T-helper 2 cell treated with Interferon-gamma antibody and Interleukin-4, amounts not matched to agents 100 ng/mL and 5 ng/mL, for 36 hours (primary cell): ENCODE data around the gene NECTIN3. TPM values are rescaled to one million over a fixed set of nuclear protein-coding genes. Genes with fewer than 3 reads are reported as not detected.

ENCODE experiments used
- intact Hi-C: fragments of 100-400 bp; cut with micrococcal nuclease; formaldehyde crosslinking; loops from one replicate; pipeline ENCODE4 v1.15.1; 2023
- total RNA-seq: library from RNA; stranded (reverse); gene quantifications from 2 replicates; pipeline ENCODE4 v1.2.3, GENCODE V29; 2022

Gene NECTIN3, protein sequence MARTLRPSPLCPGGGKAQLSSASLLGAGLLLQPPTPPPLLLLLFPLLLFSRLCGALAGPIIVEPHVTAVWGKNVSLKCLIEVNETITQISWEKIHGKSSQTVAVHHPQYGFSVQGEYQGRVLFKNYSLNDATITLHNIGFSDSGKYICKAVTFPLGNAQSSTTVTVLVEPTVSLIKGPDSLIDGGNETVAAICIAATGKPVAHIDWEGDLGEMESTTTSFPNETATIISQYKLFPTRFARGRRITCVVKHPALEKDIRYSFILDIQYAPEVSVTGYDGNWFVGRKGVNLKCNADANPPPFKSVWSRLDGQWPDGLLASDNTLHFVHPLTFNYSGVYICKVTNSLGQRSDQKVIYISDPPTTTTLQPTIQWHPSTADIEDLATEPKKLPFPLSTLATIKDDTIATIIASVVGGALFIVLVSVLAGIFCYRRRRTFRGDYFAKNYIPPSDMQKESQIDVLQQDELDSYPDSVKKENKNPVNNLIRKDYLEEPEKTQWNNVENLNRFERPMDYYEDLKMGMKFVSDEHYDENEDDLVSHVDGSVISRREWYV
- 1.3 and 1.5 TPM in 2 replicates for total RNA-seq

- intact Hi-C loops = loop anchor here (2.0 to 10.0 kb wide), 7 partner anchors 166 to 903 kb away; partner anchors contain the start of genes ABHD10, CD96 and PHLDB2
Measured at GRCh38 chr3:111071257-111072030, at the start of gene NECTIN3. NECTIN3 (plus strand) TSS chr3:111071816; CDS start chr3:111072018, 202 bp downstream.

GRCh38 chr3:111027868-111028267 lies 43.7 kb upstream of the NECTIN3 start:
- intact Hi-C loops = no loop called here

GRCh38 chr3:111031538-111031937 lies 40.1 kb upstream of the NECTIN3 start:
- intact Hi-C loops = no loop called here

DNA sequence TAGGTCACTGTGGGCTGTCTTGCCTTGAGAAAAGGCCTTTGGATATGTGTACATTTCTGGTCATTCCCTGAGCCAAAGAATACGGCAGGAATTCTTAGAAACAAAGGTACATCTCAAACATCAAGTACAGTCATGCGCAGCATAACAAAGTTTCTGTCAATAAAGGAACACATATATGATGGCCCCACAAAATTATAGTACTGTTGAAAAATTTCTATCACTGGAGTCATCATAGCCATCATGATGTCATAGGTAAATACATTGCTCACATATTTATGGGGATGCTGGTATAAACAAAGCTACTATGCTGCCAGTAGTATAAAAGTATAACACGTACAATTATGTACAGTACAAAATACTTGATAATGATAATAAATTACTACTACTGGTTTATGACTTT lies 38.9 kb upstream of the NECTIN3 start:
- intact Hi-C loops = no loop called here

DNA sequence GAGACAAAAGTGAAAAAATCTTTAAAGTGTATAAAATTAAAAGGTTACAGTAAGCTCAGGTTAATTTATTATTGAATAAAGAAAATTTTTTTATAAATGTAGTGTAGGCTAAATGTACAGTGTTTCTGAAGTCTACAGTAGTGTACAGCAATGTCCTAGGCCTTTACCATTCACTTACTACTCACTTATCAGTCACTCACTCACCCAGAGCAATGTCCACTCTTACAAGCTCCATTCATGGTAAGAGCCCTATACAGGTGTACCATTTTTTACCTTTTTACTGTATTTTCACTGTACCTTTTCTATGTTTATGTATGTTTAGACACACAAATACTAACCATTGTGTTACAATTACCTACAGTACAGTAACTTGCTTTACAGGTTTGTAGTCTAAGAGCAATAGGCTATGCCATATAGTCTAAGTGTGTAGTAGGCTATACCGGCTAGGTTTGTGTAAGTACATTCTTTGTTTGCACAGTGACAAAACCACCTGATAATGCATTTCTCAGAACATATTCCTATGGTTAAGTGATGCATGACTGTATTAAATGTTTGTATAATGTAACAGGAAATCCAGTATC lies 38.1 kb upstream of the NECTIN3 start:
- intact Hi-C loops = no loop called here

DNA sequence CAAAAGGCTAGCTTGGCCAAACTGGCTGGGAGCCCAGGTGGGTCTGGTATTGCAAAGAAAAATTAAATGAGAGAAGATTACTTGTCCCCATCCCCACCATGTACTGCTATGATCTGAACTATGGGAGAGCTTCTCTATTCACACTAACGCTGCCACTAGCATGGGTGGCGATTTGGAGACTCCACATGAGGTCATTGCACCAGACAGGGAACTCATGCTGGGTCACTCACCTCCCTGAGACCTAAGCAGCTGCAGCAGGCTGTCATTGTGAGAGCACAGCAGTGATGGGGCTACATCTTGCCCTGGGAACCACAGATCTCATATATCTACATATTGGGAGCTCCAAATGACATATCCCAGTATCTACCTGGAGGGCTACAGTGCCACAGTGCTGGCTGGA lies 36.3 kb upstream of the NECTIN3 start:
- intact Hi-C loops = no loop called here

DNA sequence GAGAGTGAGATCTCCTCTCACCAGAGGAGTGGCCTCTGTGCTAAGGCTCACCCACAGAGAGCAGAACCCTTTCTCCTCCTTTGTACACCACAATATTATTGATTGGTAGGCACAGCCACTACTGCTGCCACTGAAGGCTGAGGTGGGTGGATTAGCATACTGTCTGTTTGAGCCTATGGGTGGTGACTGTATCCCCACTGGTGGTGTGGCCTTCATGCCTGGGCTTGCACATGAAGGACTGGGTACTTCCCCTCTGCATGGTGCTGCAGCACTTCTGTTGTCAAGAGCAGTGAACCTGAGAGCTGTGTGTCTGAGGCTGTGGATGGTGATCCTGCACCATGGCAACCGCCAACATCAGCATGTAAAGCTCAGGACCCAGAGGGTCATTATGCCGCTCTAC lies 35.7 kb upstream of the NECTIN3 start:
- intact Hi-C loops = no loop called here

DNA sequence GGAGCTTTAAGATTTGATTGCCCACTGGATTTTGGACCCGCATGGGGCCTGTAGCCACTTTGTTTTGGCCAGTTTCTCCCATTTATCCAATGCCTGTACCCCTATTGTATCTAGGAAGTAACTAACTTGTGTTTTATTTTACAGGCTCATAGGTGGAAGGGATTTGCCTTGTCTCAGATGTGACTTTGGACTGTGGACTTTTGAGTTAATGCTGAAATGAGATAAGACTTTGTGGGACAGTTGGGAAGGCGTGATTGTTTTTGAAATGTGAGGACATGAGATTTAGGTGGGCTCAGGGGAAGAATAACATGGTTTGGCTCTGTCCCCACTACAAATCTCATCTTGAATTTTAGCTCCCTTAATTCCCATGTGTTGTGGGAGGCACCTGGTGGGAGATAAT lies 30.7 kb upstream of the NECTIN3 start:
- intact Hi-C loops = no loop called here

GRCh38 chr3:111045564-111045963 lies 26.1 kb upstream of the NECTIN3 start:
- intact Hi-C loops = no loop called here

GRCh38 chr3:111047042-111047441 lies 24.6 kb upstream of the NECTIN3 start:
- intact Hi-C loops = no loop called here

- intact Hi-C loops = no loop called here
Measured at GRCh38 chr3:111047812-111048435, 23.7 kb upstream of the NECTIN3 start.

DNA sequence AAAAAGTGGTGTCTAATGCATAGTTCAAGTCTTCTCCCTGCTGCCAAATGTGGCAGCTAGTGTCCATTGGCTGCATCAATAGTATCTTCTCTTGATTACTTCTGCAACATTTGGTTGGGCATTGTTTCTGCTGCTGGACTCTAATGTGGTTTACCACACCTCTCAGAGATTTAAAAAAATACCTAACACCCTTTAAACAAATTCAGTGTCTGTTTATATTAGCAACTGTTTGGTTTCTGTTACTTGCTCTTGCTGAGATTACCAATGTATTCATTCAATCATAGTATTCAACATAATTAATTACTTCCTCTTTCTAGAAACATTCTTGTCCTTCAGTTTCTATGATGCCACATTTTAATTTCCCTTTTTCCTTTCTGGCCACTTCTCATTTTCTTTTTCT lies 20.3 kb upstream of the NECTIN3 start:
- intact Hi-C loops = no loop called here

- intact Hi-C loops = no loop called here
Measured at GRCh38 chr3:111068574-111068973, 3.0 kb upstream of the NECTIN3 start.

- intact Hi-C loops = loop anchor here (2.0 to 10.0 kb wide), 7 partner anchors 167 to 905 kb away; partner anchors contain the start of genes ABHD10, CD96 and PHLDB2
Measured at GRCh38 chr3:111069974-111070771, 1.4 kb upstream of the NECTIN3 start.

GRCh38 chr3:111070772-111071256 lies 802 bp upstream of the NECTIN3 start:
- intact Hi-C loops = loop anchor here (2.0 to 10.0 kb wide), 7 partner anchors 166 to 904 kb away; partner anchors contain the start of genes ABHD10, CD96 and PHLDB2

- intact Hi-C loops = loop anchor here (5.0 to 10.0 kb wide), 6 partner anchors 165 to 903 kb away; partner anchors contain the start of genes ABHD10 and PHLDB2
Measured at GRCh38 chr3:111072031-111072921, 660 bp downstream of the NECTIN3 start.

- intact Hi-C loops = loop anchor here (5.0 to 10.0 kb wide), 6 partner anchors 164 to 902 kb away; partner anchors contain the start of genes ABHD10 and PHLDB2
Measured at GRCh38 chr3:111073218-111073617, 1.6 kb downstream of the NECTIN3 start.

GRCh38 chr3:111076732-111077131 lies 5.1 kb downstream of the NECTIN3 start:
- intact Hi-C loops = loop anchor here (10.0 kb wide), 2 partner anchors 262 to 898 kb away; partner anchors contain the start of gene ABHD10

DNA sequence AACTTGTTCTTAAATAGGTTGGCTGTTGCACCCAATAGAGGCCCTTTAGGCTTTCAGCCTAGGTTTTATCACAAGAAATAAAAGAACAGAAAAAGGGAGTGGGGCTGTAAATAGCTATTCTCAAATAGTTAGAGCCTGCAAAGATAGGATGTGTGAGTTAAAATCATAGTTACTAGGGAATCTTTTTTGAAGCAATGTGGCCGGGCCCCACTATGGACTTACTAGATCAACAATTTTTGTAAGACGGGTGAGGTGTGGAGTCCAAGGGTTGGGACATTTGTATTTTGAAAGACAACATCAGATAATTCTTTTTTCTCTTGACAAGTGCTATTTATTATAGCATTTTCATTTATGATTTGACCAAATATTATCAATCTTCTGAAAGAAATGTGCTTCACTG lies 5.8 kb downstream of the NECTIN3 start:
- intact Hi-C loops = loop anchor here (10.0 kb wide), 2 partner anchors 263 to 897 kb away; partner anchors contain the start of gene ABHD10
